CD4-positive, CD25-positive, alpha-beta regulatory T cell (primary cell): ENCODE measurements around the gene PSKH1. TPM values are rescaled to one million over a fixed set of nuclear protein-coding genes. Genes with fewer than 3 reads are reported as not detected.

Experiments
- ATAC-seq, 2 donors: fragments of 150-1000 bp; cut with Tn5 transposase; one replicate each; pipeline ENCODE4 v1.10.0; 2021; ENCODE audit warnings: low read depth in 2 of 2, moderate number of reproducible peaks in 2 of 2, moderate library complexity in 1 of 2
- DNase-seq, 3 donors: peaks; one replicate each; pipeline versions ENCODE4 v3.0.0 to v3.0.0-alpha.2; 2012 to 2022; ENCODE audit warnings: mixed read lengths in 1 of 3
- H3K27ac ChIP-seq: one replicate; pipeline ENCODE4 v1.7.0; 2013; ENCODE audit warnings: mild to moderate bottlenecking, low read length; ENCODE audit not compliant: insufficient read depth, poor library complexity, severe bottlenecking
- H3K27me3 ChIP-seq: one replicate; pipeline ENCODE4 v1.7.0; 2013; ENCODE audit warnings: low read length; ENCODE audit not compliant: control insufficient read depth, insufficient read depth
- H3K36me3 ChIP-seq: one replicate; pipeline ENCODE4 v1.7.0; 2013; ENCODE audit warnings: mild to moderate bottlenecking, low read length, moderate library complexity; ENCODE audit not compliant: control insufficient read depth, insufficient read depth
- H3K4me1 ChIP-seq: 2 replicates; pipeline ENCODE4 v1.7.0; 2013; ENCODE audit warnings: mild to moderate bottlenecking, low read length; ENCODE audit not compliant: insufficient read depth, control insufficient read depth, poor library complexity, severe bottlenecking
- H3K4me3 ChIP-seq: one replicate; pipeline ENCODE4 v1.7.0; 2013; ENCODE audit warnings: low read depth, mild to moderate bottlenecking, low read length, moderate library complexity
- H3K9me3 ChIP-seq, 2 experiments: 1 replicate in 1 of 2; 2 replicates in 1 of 2; pipeline ENCODE4 v1.7.0; 2013; ENCODE audit warnings: low read length in 2 of 2, mild to moderate bottlenecking in 1 of 2, moderate library complexity in 1 of 2; ENCODE audit not compliant: control insufficient read depth in 2 of 2
- H3K27ac Mint-ChIP-seq, 3 donors: one replicate each; pipeline ENCODE4 v1.8.0; 2020 to 2022; ENCODE audit warnings: mild to moderate bottlenecking in 3 of 3, mixed read lengths in 3 of 3, moderate library complexity in 2 of 3
- H3K27me3 Mint-ChIP-seq: one replicate; pipeline ENCODE4 v1.8.0; 2022; ENCODE audit warnings: mild to moderate bottlenecking, mixed read lengths
- H3K36me3 Mint-ChIP-seq: one replicate; pipeline ENCODE4 v1.8.0; 2020; ENCODE audit warnings: mixed read lengths
- H3K4me1 Mint-ChIP-seq, 4 donors: one replicate each; pipeline ENCODE4 v1.8.0; 2020 to 2022; ENCODE audit warnings: mixed read lengths in 4 of 4, mild to moderate bottlenecking in 1 of 4
- H3K4me3 Mint-ChIP-seq, 4 donors: one replicate each; pipeline ENCODE4 v1.8.0; 2020 to 2022; ENCODE audit warnings: mild to moderate bottlenecking in 4 of 4, mixed read lengths in 4 of 4, moderate library complexity in 3 of 4
- H3K9me3 Mint-ChIP-seq, 7 donors: one replicate each; pipeline ENCODE4 v1.8.0; 2020 to 2022; ENCODE audit warnings: mixed read lengths in 7 of 7, mild to moderate bottlenecking in 3 of 7, moderate library complexity in 2 of 7
- polyA plus RNA-seq, 4 donors: library from polyadenylated mRNA; unstranded; fragments of 300-500 nt; fragmentation: Illumina TruSeq; gene quantifications; one replicate each; pipeline ENCODE4 v1.2.3, GENCODE V29; 2021
- total RNA-seq: library from RNA; stranded (reverse); gene quantifications from one replicate; pipeline ENCODE4 v1.2.3, GENCODE V29; 2022

The PSKH1 gene
- total and polyA plus RNA-seq, 5 donors from 2014 or later = 14.3 to 25.3 (median 22.8) TPM

DNA sequence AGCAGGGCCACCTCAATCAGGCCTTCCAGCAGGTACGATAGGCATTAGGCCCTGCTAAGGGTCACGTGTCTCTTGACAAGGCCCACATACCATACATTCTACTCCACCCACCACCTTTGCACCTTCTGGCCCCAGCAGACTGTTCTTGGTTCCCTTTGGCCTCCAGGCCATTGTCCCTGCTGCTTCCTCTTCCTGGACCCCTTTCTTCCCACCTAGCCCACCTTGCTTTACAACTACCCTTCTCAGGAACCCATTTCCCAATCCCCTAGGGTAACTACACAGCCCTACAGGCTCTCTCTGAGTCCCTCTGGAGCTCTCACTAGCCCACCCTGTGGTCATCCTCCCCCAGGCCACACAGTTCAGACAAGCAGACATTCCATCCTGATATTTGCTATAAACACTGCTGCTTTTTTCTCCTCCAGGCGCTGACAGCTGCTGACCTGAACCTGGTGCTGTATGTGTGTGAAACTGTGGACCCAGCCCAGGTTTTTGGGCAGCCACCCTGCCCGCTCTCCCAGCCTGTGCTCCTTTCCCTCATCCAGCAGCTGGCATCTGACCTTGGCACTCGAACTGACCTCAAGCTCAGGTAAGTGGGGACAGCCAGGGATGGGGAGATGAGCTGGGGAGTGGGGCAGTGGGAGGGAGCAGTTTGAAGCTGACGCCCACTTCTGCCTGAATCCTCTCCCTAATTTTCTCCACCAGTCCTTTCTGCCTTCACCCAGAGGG, 9.7 kb upstream of the PSKH1 start:
- no peaks in the 10 kb centered on the region for H3K4me1 ChIP-seq
- peaks cover 59% of the 10 kb centered on the region for H3K36me3 ChIP-seq
- Mint-ChIP-seq H3K27ac (peak overlapping the region in 2 of 3 donors; percentile 62 to 86), H3K4me3 (no peak overlapping the region), H3K27me3 (no peaks in the 10 kb centered on the region), H3K9me3 (no peaks in the 10 kb centered on the region), H3K36me3 (peaks cover 23% of the 10 kb centered on the region), H3K4me1 (no peaks in the 10 kb centered on the region)
- no peak for ATAC-seq
- no peaks in the 10 kb centered on the region for H3K9me3 ChIP-seq
- H3K27me3 ChIP-seq = no peaks in the 10 kb centered on the region
- no peak for DNase-seq
- H3K4me3 ChIP-seq = no peak overlapping the region
- H3K27ac ChIP-seq = no peak overlapping the region

DNA sequence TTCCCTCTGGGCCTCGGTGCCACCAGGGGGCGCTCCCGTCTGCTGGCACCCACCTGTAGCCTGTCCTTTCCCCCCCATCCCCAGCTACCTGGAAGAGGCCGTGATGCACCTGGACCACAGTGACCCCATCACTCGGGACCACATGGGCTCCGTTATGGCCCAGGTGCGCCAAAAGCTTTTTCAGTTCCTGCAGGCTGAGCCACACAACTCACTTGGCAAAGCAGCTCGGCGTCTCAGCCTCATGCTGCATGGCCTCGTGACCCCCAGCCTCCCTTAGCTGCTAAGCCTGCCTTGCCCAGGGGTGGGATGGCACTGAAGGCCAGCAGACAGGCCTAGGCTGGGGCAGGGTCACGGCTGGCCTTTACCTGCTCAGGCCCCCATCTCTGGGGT, 9.2 kb upstream of the PSKH1 start:
- Histone ChIP-seq H3K36me3 (peaks cover 54% of the 10 kb centered on the region), H3K4me3 (no peak overlapping the region), H3K9me3 (no peaks in the 10 kb centered on the region), H3K4me1 (no peaks in the 10 kb centered on the region), H3K27me3 (no peaks in the 10 kb centered on the region), H3K27ac (no peak overlapping the region)
- no peak overlapping the region for H3K4me3 Mint-ChIP-seq
- H3K27me3 Mint-ChIP-seq = no peaks in the 10 kb centered on the region
- no peak overlapping the region for H3K27ac Mint-ChIP-seq
- ATAC-seq (peak; percentile 76), DNase-seq (peak; percentile 59 to 71 (median 64))
- no peaks in the 10 kb centered on the region for H3K9me3 Mint-ChIP-seq
- H3K4me1 Mint-ChIP-seq = no peaks in the 10 kb centered on the region
- peaks cover 19% of the 10 kb centered on the region for H3K36me3 Mint-ChIP-seq

DNA sequence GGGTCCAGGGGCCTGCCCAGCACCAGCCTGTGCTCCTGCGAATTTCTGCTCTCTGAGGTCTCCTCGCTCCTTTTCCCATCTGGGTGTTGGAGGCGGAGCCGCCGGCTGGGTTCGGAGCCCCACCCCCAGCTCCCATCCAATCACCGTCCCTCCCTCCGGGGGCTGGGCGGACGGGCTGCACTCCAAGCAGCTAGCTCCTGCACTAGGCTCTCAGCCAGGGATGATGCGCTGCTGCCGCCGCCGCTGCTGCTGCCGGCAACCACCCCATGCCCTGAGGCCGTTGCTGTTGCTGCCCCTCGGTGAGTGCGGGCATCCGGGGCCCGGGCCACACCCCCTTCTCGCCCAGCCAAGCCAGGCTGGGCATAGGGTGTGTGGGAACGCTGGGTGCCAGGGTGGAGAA, 8.4 kb upstream of the PSKH1 start, which contains the start of gene NRN1L:
Gene NRN1L (plus strand): TSS at position 202 of the 400 bp plus-strand sequence. CDS start 19 bp downstream, at position 221.
- no peaks in the 10 kb centered on the region for H3K27me3 Mint-ChIP-seq
- Histone ChIP-seq H3K27me3 (no peaks in the 10 kb centered on the region), H3K4me3 (no peak within 1 kb of the TSS), H3K9me3 (no peaks in the 10 kb centered on the region), H3K27ac (no peak within 1 kb of the TSS), H3K4me1 (no peaks in the 10 kb centered on the region), H3K36me3 (peaks cover 45% of the 10 kb centered on the region)
- no peak within 1 kb of the TSS for H3K4me3 Mint-ChIP-seq
- no peaks in the 10 kb centered on the region for H3K4me1 Mint-ChIP-seq
- no peak for ATAC-seq
- no peaks in the 10 kb centered on the region for H3K9me3 Mint-ChIP-seq
- H3K27ac Mint-ChIP-seq = no peak within 1 kb of the TSS
- peaks cover 19% of the 10 kb centered on the region for H3K36me3 Mint-ChIP-seq
- DNase-seq = no peak

DNA sequence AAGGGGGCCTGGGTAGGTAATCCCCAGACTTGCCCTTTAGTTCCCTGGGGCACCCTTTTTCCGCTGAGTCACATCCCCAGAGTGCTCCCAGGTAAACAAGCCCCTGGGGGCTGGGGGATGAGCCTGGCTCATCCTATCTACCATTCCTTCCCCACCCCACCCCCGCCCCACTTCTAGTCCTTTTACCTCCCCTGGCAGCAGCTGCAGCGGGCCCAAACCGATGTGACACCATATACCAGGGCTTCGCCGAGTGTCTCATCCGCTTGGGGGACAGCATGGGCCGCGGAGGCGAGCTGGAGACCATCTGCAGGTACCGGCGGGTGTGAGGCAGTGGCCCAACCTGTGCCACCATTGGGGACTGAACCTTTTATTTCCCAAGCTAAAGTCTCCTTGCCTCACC, 7.5 kb upstream of the PSKH1 start:
- Histone ChIP-seq H3K36me3 (peaks cover 37% of the 10 kb centered on the region), H3K27ac (no peak overlapping the region), H3K4me3 (no peak overlapping the region), H3K27me3 (no peaks in the 10 kb centered on the region), H3K4me1 (no peaks in the 10 kb centered on the region), H3K9me3 (no peaks in the 10 kb centered on the region)
- no peaks in the 10 kb centered on the region for H3K9me3 Mint-ChIP-seq
- H3K27me3 Mint-ChIP-seq = no peaks in the 10 kb centered on the region
- no peak for ATAC-seq
- no peak overlapping the region for H3K4me3 Mint-ChIP-seq
- peaks cover 19% of the 10 kb centered on the region for H3K36me3 Mint-ChIP-seq
- DNase-seq = no peak
- H3K27ac Mint-ChIP-seq = no peak overlapping the region
- H3K4me1 Mint-ChIP-seq = no peaks in the 10 kb centered on the region

DNA sequence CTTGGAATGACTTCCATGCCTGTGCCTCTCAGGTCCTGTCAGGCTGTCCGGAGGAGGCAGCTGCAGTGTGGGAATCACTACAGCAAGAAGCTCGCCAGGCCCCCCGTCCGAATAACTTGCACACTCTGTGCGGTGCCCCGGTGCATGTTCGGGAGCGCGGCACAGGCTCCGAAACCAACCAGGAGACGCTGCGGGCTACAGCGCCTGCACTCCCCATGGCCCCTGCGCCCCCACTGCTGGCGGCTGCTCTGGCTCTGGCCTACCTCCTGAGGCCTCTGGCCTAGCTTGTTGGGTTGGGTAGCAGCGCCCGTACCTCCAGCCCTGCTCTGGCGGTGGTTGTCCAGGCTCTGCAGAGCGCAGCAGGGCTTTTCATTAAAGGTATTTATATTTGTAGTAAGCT, 7.1 kb upstream of the PSKH1 start:
- DNase-seq (no peak), ATAC-seq (no peak)
- Histone ChIP-seq H3K27me3 (no peaks in the 10 kb centered on the region), H3K27ac (no peak overlapping the region), H3K4me1 (no peaks in the 10 kb centered on the region), H3K9me3 (no peaks in the 10 kb centered on the region), H3K36me3 (peaks cover 32% of the 10 kb centered on the region), H3K4me3 (no peak overlapping the region)
- Mint-ChIP-seq H3K27ac (no peak overlapping the region), H3K36me3 (peaks cover 19% of the 10 kb centered on the region), H3K4me1 (no peaks in the 10 kb centered on the region), H3K27me3 (no peaks in the 10 kb centered on the region), H3K4me3 (no peak overlapping the region), H3K9me3 (no peaks in the 10 kb centered on the region)

DNA sequence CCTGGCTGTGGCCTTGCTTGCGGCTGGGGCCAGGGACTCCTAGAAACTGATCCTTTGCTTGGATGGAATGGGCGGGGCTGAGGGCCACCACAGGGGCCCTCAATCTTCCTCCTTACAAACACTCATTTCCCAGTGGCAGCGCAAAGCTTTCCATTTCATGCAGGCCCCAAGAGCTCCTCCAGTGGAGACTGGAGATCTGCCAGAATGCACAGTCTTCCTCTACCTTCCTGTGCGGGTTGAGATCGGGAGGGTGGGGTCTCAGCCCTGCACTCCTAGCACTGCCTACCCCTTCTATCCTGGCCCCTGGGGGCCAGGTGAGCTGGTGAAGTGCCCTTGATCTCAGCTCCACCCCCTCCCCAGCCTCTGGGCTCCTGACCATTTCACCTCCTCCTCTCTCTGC, 6.7 kb upstream of the PSKH1 start:
- H3K27ac Mint-ChIP-seq = peak overlapping the region in 2 of 3 donors; percentile 25 to 61
- H3K4me3 Mint-ChIP-seq = peak overlapping the region in 1 of 4 donors; percentile 54
- Histone ChIP-seq H3K27me3 (no peaks in the 10 kb centered on the region), H3K27ac (no peak overlapping the region), H3K9me3 (no peaks in the 10 kb centered on the region), H3K4me3 (no peak overlapping the region), H3K4me1 (no peaks in the 10 kb centered on the region), H3K36me3 (peaks cover 28% of the 10 kb centered on the region)
- no peaks in the 10 kb centered on the region for H3K27me3 Mint-ChIP-seq
- no peaks in the 10 kb centered on the region for H3K4me1 Mint-ChIP-seq
- no peak for DNase-seq
- peaks cover 19% of the 10 kb centered on the region for H3K36me3 Mint-ChIP-seq
- ATAC-seq = no peak
- no peaks in the 10 kb centered on the region for H3K9me3 Mint-ChIP-seq

DNA sequence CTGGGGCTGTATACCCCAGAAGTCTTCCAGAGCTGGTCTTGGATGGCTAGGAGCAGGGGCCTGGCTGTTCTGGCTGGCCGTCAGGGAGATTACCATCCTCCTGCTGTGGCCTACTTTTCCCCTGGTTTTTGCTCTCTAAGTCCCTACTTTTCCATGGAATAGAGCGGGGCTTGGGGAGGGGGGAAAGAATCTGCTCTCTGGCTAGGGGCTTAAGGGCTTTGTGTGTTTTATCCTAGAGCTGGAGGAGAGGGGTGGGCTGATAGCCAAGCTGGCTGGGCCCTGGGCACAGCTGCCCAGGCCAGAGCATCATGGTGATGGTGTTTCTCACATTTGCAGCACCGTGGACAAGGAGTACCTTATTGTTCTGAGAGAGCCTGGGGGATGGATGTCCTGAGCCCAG, 4.7 kb upstream of the PSKH1 start:
- Histone ChIP-seq H3K4me3 (no peak overlapping the region), H3K27ac (no peak overlapping the region), H3K36me3 (peaks cover 9% of the 10 kb centered on the region), H3K27me3 (no peaks in the 10 kb centered on the region), H3K4me1 (peaks cover 4% of the 10 kb centered on the region), H3K9me3 (no peaks in the 10 kb centered on the region)
- Mint-ChIP-seq H3K4me3 (no peak overlapping the region), H3K36me3 (peaks cover 8% of the 10 kb centered on the region), H3K27ac (no peak overlapping the region), H3K9me3 (no peaks in the 10 kb centered on the region), H3K27me3 (no peaks in the 10 kb centered on the region), H3K4me1 (peaks cover 4 to 9% (median 8%) of the 10 kb centered on the region in 4 donors)
- no peak for DNase-seq
- ATAC-seq = no peak

DNA sequence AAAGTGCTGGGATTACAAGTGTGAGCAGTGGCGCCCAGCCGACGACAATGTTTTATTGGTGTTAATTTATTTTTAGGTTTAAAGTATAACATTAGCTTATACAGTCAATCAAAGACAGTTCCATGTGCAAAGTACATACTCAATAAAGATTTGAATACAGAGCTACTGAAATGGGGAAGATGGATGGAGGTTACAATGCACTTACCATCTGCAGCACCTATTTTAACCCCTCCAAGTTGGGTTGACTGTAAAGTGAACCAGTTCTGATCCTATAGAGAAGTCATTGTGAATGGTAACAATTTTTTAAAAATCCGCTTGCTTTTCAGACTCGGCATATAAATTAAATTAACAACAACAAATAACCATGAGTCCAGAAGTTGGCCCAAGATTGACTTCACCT, 679 bp upstream of the PSKH1 start:
- H3K4me1 ChIP-seq = peaks cover 18% of the 10 kb centered on the region
- Mint-ChIP-seq H3K36me3 (no peaks in the 10 kb centered on the region), H3K9me3 (no peaks in the 10 kb centered on the region), H3K4me1 (peaks cover 14 to 47% (median 30%) of the 10 kb centered on the region in 4 donors), H3K27ac (peak overlapping the region in 2 of 3 donors; percentile 90 to 97), H3K4me3 (peak overlapping the region; percentile 89 to 99 (median 92)), H3K27me3 (no peaks in the 10 kb centered on the region)
- H3K27ac ChIP-seq = peak overlapping the region; percentile 86
- H3K27me3 ChIP-seq = no peaks in the 10 kb centered on the region
- H3K36me3 ChIP-seq = no peaks in the 10 kb centered on the region
- H3K9me3 ChIP-seq = no peaks in the 10 kb centered on the region
- DNase-seq (no peak), ATAC-seq (no peak)
- H3K4me3 ChIP-seq = peak overlapping the region; percentile 93
